HepG2 (cell line): ENCODE measurements around the gene TLR3. TPM values are rescaled to one million over a fixed set of nuclear protein-coding genes. Genes with fewer than 3 reads are reported as not detected.
A peak's percentile ranks its signal among the peaks of the same experiment; 100 is the strongest.
"Not testable (repeated sequence)": the region's sequence is repeated elsewhere in the genome, so short reads cannot be mapped to it uniquely, and the experiment has no call there.

Source experiments
- ATAC-seq: fragments of 200-7000 bp; cut with Tn5 transposase; 3 replicates; pipeline ENCODE4 v1.9.1; 2020; ENCODE audit warnings: mild to moderate bottlenecking, moderate library complexity
- BruUV-seq: library from RNA; stranded (reverse); fragments of 400-500 nt; replicated peaks from 2 replicates; lab custom pipeline; 2021; lab: Mats Ljungman, UMichigan
- CTCF ChIA-PET: fragments of 300-600 bp; formaldehyde crosslinking; extraction: SDS; loops from one replicate; lab custom pipeline; 2021; ENCODE audit warnings: low total read pairs, inconsistent platforms, low intra/inter-chr PET ratio; lab: Yijun Ruan, JAX
- POLR2A ChIA-PET: fragments of 350-600 bp; sonication (Branson Sonifier 250); formaldehyde crosslinking; loops from one replicate; lab custom pipeline; 2020; ENCODE audit warnings: antibody characterized with exemption, inconsistent platforms; lab: Yijun Ruan, JAX
- DNase-seq: peaks from one replicate; pipeline ENCODE4 v3.0.0-alpha.2; 2015; ENCODE audit warnings: low spot score
- FAIRE-seq: peaks from 3 replicates; lab custom pipeline; 2011; peaks lifted over from hg19 to GRCh38; lab: Jason Lieb, UNC
- H2AFZ ChIP-seq: one replicate; pipeline ENCODE4 v1.6.1; 2011; ENCODE audit warnings: low read length, inconsistent platforms
- H3K27ac ChIP-seq: fragments of 300-600 bp; 3 replicates; pipeline ENCODE4 v1.8.0; 2011; ENCODE audit warnings: mixed run types, mild to moderate bottlenecking, mixed read lengths, low read length, inconsistent platforms; ENCODE audit not compliant: insufficient read depth; ENCODE audit errors: extremely low read length
- H3K27me3 ChIP-seq, 2 experiments: fragments of 200-600 bp in 1 of 2; 2 replicates in 1 of 2; 3 replicates in 1 of 2; pipeline versions ENCODE4 v1.6.0 to v1.8.0; 2011; ENCODE audit warnings: low read length in 2 of 2, mild to moderate bottlenecking in 2 of 2, moderate library complexity in 2 of 2, inconsistent platforms in 1 of 2; ENCODE audit not compliant: insufficient read depth in 2 of 2, control insufficient read depth in 1 of 2
- H3K36me3 ChIP-seq, 2 experiments: fragments of 200-600 bp in 1 of 2; replicated peaks in 1 of 2; 2 replicates in 1 of 2; 3 replicates in 1 of 2; pipeline versions ENCODE4 v1.5.1 to v1.8.0; 2011; ENCODE audit warnings: low read length in 2 of 2, inconsistent platforms in 1 of 2; ENCODE audit not compliant: insufficient read depth in 2 of 2, control insufficient read depth in 1 of 2
- H3K4me1 ChIP-seq: 2 replicates; pipeline ENCODE4 v1.5.1; 2012; ENCODE audit warnings: low read length, inconsistent platforms; ENCODE audit not compliant: insufficient read depth
- H3K4me2 ChIP-seq: 2 replicates; pipeline ENCODE4 v1.6.0; 2011; ENCODE audit warnings: low read depth, low read length, inconsistent platforms
- H3K4me3 ChIP-seq, 3 experiments: fragments of 200-600 bp in 1 of 3; sonication (generic), shearing (Covaris generic) in 1 of 3; replicated peaks in 1 of 3; 2 replicates each; pipeline ENCODE4 v1.5.1; 2011 to 2016; ENCODE audit warnings: low read length in 3 of 3, inconsistent platforms in 2 of 3, low read depth in 2 of 3, mild to moderate bottlenecking in 2 of 3, control low read depth in 1 of 3, mixed read lengths in 1 of 3; ENCODE audit not compliant: insufficient read depth in 1 of 3
- H3K79me2 ChIP-seq: one replicate; pipeline ENCODE4 v1.6.1; 2011; ENCODE audit warnings: low read length, inconsistent platforms; ENCODE audit not compliant: insufficient read depth
- H3K9ac ChIP-seq: 2 replicates; pipeline ENCODE4 v1.6.0; 2011; ENCODE audit warnings: mild to moderate bottlenecking, low read depth, low read length, inconsistent platforms; ENCODE audit not compliant: insufficient read depth
- H3K9me3 ChIP-seq: 2 replicates; pipeline ENCODE4 v1.5.1; 2012; ENCODE audit warnings: mild to moderate bottlenecking, low read length
- H4K20me1 ChIP-seq: 2 replicates; pipeline ENCODE4 v1.6.0; 2011; ENCODE audit warnings: inconsistent platforms, mild to moderate bottlenecking, low read length, moderate library complexity; ENCODE audit not compliant: insufficient read depth
- CREB1 ChIP-seq, 2 experiments: fragments of 450-650 bp in 1 of 2; IDR thresholded peaks; 2 replicates each; pipeline ENCODE4 v1.6.1; 2016 to 2017; ENCODE audit warnings: control low read depth in 1 of 2, mild to moderate bottlenecking in 1 of 2, missing compliant biosample characterization in 1 of 2, missing genetic modification characterization in 1 of 2
- GABPB1 ChIP-seq: IDR thresholded peaks from 2 replicates; pipeline ENCODE4 v1.6.1; 2016; ENCODE audit warnings: mild to moderate bottlenecking, missing genetic modification reagents, moderate library complexity, missing compliant biosample characterization
- HOXA5 ChIP-seq: sonication (generic); formaldehyde crosslinking; IDR thresholded peaks from 2 replicates; pipeline ENCODE4 v1.4.0; 2020; ENCODE audit warnings: missing genetic modification reagents
- HOXD1 ChIP-seq: sonication (generic); formaldehyde crosslinking; IDR thresholded peaks from 2 replicates; pipeline ENCODE4 v1.5.0; 2020; ENCODE audit warnings: missing genetic modification reagents
- MTA1 ChIP-seq: sonication (generic); formaldehyde crosslinking; IDR thresholded peaks from 2 replicates; pipeline ENCODE4 v1.4.0; 2020; ENCODE audit warnings: missing genetic modification reagents, mild to moderate bottlenecking, borderline replicate concordance
- ZNF138 ChIP-seq: sonication (generic); formaldehyde crosslinking; IDR thresholded peaks from 2 replicates; pipeline ENCODE4 v1.5.0; 2020; ENCODE audit warnings: mild to moderate bottlenecking, low read depth, missing genetic modification reagents
- ZNF263 ChIP-seq: sonication (generic); formaldehyde crosslinking; IDR thresholded peaks from 2 replicates; pipeline ENCODE4 v1.4.0; 2020; ENCODE audit warnings: missing genetic modification reagents
- ZNF678 ChIP-seq: sonication (generic); formaldehyde crosslinking; IDR thresholded peaks from 2 replicates; pipeline ENCODE4 v1.4.0; 2020; ENCODE audit warnings: mild to moderate bottlenecking, missing genetic modification reagents
- ZNF792 ChIP-seq: IDR thresholded peaks from 2 replicates; pipeline ENCODE4 v1.6.1; 2016
- WGBS: methylation state at CpG from one replicate; pipeline ENCODE4 v1.1.6; 2017; ENCODE audit warnings: low lambda C conversion rate; 5-methylcytosine and 5-hydroxymethylcytosine counted together
- in situ Hi-C: cut with HindIII; loops from 2 replicates; pipeline ENCODE4 v1.10.0; 2017; ENCODE audit warnings: low pct_unique_long_range_greater_than_20kb; ENCODE audit not compliant: extremely low pct_ligation_motif_present
- intact Hi-C: fragments of 100-400 bp; cut with micrococcal nuclease; formaldehyde crosslinking; loops from one replicate; pipeline ENCODE4 v1.10.0; 2022; ENCODE audit not compliant: unreplicated experiment
- polyA plus RNA-seq, 8 experiments: library from polyadenylated mRNA; depleted of rRNA in 3 of 8; stranded (reverse) in 7 of 8; unstranded in 1 of 8; fragments of >200 nt; fragmentation: Illumina TruSeq in 4 of 8; extraction: Trizol in 4 of 8; gene quantifications; 2 replicates each; pipeline versions ENCODE4 v1.2.1 to v1.2.3, GENCODE V29; 2011 to 2016; ENCODE audit warnings: low read depth in 4 of 8, missing spikeins in 1 of 8, mixed read lengths in 1 of 8; ENCODE audit not compliant: insufficient read depth in 1 of 8
- total RNA-seq, 5 experiments: library from RNA; depleted of rRNA; stranded (reverse); fragments of >200 nt; fragmentation: Illumina TruSeq; extraction: Trizol; gene quantifications; 2 replicates each; pipeline ENCODE4 v1.2.3, GENCODE V29; 2016; ENCODE audit warnings: low read depth in 1 of 5
- TF ChIP-seq, protein P1 (sequence below): sonication (generic); formaldehyde crosslinking; IDR thresholded peaks from 2 replicates; pipeline ENCODE4 v1.4.0; 2020; ENCODE audit warnings: low read depth, missing genetic modification reagents

TLR3 gene
- total and polyA plus RNA-seq, 2 of the 13 experiments (the other 11 are each of a cell fraction or from before 2014, with no cell fraction given), result 0.11 to 0.38 TPM

DNA sequence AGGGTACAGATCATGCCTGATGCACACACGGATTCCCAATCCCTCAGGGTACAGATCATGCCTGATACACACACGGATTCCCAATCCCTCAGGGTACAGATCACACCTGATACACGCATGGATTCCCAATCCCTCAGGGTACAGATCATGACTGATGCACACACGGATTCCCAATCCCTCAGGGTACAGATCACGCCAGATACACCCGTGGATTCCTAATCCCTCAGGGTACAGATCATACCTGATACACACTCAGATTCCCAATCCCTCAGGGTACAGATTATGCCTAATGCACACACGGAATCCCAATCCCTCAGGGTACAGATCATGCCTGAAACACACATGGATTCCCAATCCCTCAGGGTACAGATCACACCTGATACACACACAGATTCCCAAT is 34.3 kb upstream of the TLR3 start:
- CTCF ChIA-PET, H3K4me3 ChIP-seq, H3K9ac ChIP-seq, BruUV-seq, POLR2A ChIA-PET, ATAC-seq, H3K27ac ChIP-seq, H3K79me2 ChIP-seq, H3K4me2 ChIP-seq, DNase-seq, H2AFZ ChIP-seq, FAIRE-seq, H3K36me3 ChIP-seq, H3K4me1 ChIP-seq, H4K20me1 ChIP-seq: not testable (repeated sequence)
- in situ Hi-C loops (loop anchor here (25.0 kb wide), 2 partner anchors 572 to 997 kb away; partner anchors contain the start of gene CCDC110), intact Hi-C loops (loop anchor here (10.0 kb wide), 1 partner anchor 1290 kb away; no protein-coding TSS in a partner anchor)
- peaks cover 21% of the 10 kb centered on the region for H3K9me3 ChIP-seq
- peaks cover 1 to 39% of the 10 kb centered on the region in 2 experiments for H3K27me3 ChIP-seq
- 3% methylated on average over 6 of the region's 7 CpGs for WGBS

DNA sequence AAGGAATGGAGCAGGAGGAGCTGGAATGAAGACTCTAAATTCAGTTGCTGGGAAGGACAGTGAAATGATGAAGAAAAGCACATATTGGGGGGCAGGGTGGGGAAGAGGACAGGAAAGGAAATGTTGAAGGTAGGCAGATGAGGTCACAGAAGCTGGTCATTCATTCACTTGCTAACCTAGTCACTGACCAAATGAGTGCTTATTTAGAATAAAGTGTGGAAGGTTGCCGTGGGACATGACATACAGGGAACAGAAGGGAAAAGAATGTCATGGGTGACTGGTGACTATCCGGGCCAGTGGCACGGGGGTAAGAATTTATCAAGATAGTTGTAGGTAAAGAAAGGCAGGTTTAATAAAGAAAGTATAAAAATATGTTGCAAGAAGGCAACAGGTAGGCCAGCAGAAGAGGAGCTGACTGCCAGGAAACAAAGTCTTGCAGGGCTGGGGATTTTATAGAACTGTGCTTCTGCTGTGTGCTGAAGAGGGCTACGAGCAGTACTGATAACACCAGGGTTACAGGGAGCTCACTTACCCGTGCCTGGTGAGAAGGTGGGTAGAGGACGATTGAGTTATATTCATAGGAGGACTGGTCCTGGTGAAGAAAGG is 31.9 kb upstream of the TLR3 start:
- Histone ChIP-seq H3K27ac (no peak overlapping the region), H3K27me3 (peaks cover 1 to 18% of the 10 kb centered on the region in 2 experiments; a peak in 4 of 5 replicates), H3K4me3 (no peak overlapping the region), H3K36me3 (no peaks in the 10 kb centered on the region), H3K4me1 (peaks cover 12% of the 10 kb centered on the region; the same call in 1 of the 2 replicates), H4K20me1 (no peaks in the 10 kb centered on the region), H3K9ac (no peak overlapping the region), H3K79me2 (no peaks in the 10 kb centered on the region), H2AFZ (no peak overlapping the region), H3K4me2 (no peak overlapping the region), H3K9me3 (peaks cover 21% of the 10 kb centered on the region)
- DNase-seq (no peak), FAIRE-seq (no peak), ATAC-seq (no peak)
- CTCF ChIA-PET, result interaction anchor here (1.9 kb wide), 1 partner anchor 396 kb away, joined by 16 read pairs; no protein-coding TSS in a partner anchor
- POLR2A ChIA-PET, result no interaction called here
- intact Hi-C loops, result loop anchor here (10.0 kb wide), 1 partner anchor 1292 kb away; no protein-coding TSS in a partner anchor
- in situ Hi-C loops, result loop anchor here (25.0 kb wide), 2 partner anchors 575 to 1000 kb away; partner anchors contain the start of gene CCDC110
- no TSS peak for BruUV-seq
- no peak for TF ChIP-seq MTA1
- TF ChIP-seq, protein P1, sequence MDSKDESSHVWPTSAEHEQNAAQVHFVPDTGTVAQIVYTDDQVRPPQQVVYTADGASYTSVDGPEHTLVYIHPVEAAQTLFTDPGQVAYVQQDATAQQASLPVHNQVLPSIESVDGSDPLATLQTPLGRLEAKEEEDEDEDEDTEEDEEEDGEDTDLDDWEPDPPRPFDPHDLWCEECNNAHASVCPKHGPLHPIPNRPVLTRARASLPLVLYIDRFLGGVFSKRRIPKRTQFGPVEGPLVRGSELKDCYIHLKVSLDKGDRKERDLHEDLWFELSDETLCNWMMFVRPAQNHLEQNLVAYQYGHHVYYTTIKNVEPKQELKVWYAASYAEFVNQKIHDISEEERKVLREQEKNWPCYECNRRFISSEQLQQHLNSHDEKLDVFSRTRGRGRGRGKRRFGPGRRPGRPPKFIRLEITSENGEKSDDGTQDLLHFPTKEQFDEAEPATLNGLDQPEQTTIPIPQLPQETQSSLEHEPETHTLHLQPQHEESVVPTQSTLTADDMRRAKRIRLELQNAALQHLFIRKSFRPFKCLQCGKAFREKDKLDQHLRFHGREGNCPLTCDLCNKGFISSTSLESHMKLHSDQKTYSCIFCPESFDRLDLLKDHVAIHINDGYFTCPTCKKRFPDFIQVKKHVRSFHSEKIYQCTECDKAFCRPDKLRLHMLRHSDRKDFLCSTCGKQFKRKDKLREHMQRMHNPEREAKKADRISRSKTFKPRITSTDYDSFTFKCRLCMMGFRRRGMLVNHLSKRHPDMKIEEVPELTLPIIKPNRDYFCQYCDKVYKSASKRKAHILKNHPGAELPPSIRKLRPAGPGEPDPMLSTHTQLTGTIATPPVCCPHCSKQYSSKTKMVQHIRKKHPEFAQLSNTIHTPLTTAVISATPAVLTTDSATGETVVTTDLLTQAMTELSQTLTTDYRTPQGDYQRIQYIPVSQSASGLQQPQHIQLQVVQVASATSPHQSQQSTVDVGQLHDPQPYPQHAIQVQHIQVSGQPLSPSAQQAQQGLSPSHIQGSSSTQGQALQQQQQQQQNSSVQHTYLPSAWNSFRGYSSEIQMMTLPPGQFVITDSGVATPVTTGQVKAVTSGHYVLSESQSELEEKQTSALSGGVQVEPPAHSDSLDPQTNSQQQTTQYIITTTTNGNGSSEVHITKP (CRISPR knock-in tag), result no peak
- no peak for TF ChIP-seq ZNF792 (CRISPR knock-in tag)
- no peak for TF ChIP-seq ZNF263 (CRISPR knock-in tag)
- no peak for TF ChIP-seq GABPB1 (CRISPR knock-in tag)
- TF ChIP-seq ZNF138 (CRISPR knock-in tag), result no peak
- peak; percentile 24; the same call in 1 of the 2 replicates for TF ChIP-seq CREB1 (IDR thresholded peaks at IDR 0.05)
- TF ChIP-seq CREB1 (CRISPR knock-in tag; IDR thresholded peaks at IDR 0.05), result no peak
- TF ChIP-seq HOXA5, result no peak
- TF ChIP-seq HOXD1 (CRISPR knock-in tag), result no peak
- TF ChIP-seq ZNF678, result peak; percentile 56; the same call in 1 of the 2 replicates
- under 1% methylated on average over 6 of the region's 6 CpGs for WGBS
